Measurements from ENCODE around the gene NUTM1. TPM values are rescaled to one million over a fixed set of nuclear protein-coding genes. Genes with fewer than 3 reads are reported as not detected.
"Not testable (repeated sequence)": the region's sequence is repeated elsewhere in the genome, so short reads cannot be mapped to it uniquely, and the experiment has no call there.

NUTM1 gene
- total and polyA plus RNA-seq, 2 experiments from 2014 or later, result not detected

DNA sequence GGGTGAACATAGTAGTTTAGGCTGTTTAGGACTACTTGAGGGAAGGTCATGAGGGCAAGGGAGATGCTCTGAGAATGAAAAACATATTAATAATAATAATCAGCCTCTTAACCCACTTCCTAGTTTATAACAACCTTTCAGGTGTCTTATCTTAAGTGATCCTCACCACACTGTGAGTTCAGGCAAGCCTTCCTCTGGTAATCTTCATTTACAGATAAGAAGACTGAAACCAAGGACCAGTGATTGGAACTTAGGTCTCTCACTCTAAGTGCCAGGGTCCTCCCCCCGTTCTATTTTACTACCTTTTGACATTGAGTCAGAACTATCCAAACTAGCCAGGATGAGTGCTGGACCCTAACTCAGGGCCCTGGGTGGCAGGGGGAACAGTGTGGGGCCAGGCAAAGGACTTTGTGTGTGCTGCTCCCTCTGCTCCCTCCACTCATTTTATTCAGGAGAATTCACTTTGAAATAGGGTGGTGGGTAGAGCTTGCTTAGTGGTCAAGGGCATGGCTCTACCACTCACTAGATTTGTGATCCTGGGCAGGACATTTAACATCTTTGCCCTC is 5.7 kb downstream of the NUTM1 start:
- Histone ChIP-seq H3K9me2 (replicated peaks; ENCODE audit: insufficient read depth) (no peaks in the 10 kb centered on the region), H2AFZ (no peak overlapping the region), H3K4me3 (no peak overlapping the region), H4K20me1 (ENCODE audit: insufficient read depth, poor library complexity, severe bottlenecking) (no peaks in the 10 kb centered on the region), H3K27ac (no peak overlapping the region), H3K36me3 (replicated peaks; ENCODE audit: insufficient read depth, low read depth) (no peaks in the 10 kb centered on the region), H3K4me2 (no peak overlapping the region), H3K9me3 (ENCODE audit: low read depth) (no peaks in the 10 kb centered on the region), H3K27me3 (no peaks in the 10 kb centered on the region), H3K79me2 (no peaks in the 10 kb centered on the region), H3K4me1 (ENCODE audit: insufficient read depth) (no peaks in the 10 kb centered on the region)
- TF ChIP-seq EZH2 (IDR thresholded peaks at IDR 0.05; ENCODE audit: borderline replicate concordance), result no peak
- no peak for TF ChIP-seq EZH2phosphoT487 (IDR thresholded peaks at IDR 0.05; ENCODE audit: low read depth, severe bottlenecking, unreplicated experiment)
- TF ChIP-seq, protein P1, sequence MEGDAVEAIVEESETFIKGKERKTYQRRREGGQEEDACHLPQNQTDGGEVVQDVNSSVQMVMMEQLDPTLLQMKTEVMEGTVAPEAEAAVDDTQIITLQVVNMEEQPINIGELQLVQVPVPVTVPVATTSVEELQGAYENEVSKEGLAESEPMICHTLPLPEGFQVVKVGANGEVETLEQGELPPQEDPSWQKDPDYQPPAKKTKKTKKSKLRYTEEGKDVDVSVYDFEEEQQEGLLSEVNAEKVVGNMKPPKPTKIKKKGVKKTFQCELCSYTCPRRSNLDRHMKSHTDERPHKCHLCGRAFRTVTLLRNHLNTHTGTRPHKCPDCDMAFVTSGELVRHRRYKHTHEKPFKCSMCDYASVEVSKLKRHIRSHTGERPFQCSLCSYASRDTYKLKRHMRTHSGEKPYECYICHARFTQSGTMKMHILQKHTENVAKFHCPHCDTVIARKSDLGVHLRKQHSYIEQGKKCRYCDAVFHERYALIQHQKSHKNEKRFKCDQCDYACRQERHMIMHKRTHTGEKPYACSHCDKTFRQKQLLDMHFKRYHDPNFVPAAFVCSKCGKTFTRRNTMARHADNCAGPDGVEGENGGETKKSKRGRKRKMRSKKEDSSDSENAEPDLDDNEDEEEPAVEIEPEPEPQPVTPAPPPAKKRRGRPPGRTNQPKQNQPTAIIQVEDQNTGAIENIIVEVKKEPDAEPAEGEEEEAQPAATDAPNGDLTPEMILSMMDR (IDR thresholded peaks at IDR 0.05; ENCODE audit: poor library complexity), result no peak
- 23% methylated on average over 1 of the region's 1 CpG for WGBS (ENCODE audit: low lambda C conversion rate, missing lambda C conversion rate)
- no peak for DNase-seq (ENCODE audit: low spot score)

DNA sequence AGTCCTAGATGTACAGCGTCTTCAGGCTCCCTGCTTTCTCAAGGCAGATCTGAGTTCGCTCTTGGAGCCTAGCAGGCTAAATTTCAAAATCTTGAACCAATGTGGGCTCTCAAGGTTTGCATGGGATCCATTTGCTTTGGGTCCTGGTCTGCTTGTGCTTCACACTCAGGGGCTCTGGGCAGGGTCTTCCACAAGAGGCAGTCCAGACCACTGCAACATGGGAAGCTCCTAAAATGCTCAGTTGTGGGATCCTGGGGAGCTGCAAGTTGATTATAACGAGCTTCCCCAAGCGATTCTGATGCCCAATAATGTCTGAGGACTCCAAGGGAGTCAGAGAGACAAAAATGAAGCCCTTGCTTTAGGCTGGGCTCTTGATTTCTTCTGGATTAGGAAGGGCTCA is 6.7 kb downstream of the NUTM1 start:
- Histone ChIP-seq H3K4me1 (ENCODE audit: insufficient read depth) (no peaks in the 10 kb centered on the region), H3K9me2 (replicated peaks; ENCODE audit: insufficient read depth) (no peaks in the 10 kb centered on the region), H4K20me1 (ENCODE audit: insufficient read depth, poor library complexity, severe bottlenecking) (no peaks in the 10 kb centered on the region), H3K27me3 (no peaks in the 10 kb centered on the region), H3K9me3 (ENCODE audit: low read depth) (no peaks in the 10 kb centered on the region), H3K4me3 (no peak overlapping the region), H3K4me2 (no peak overlapping the region), H3K79me2 (no peaks in the 10 kb centered on the region), H3K27ac (no peak overlapping the region), H3K36me3 (replicated peaks; ENCODE audit: insufficient read depth, low read depth) (no peaks in the 10 kb centered on the region), H2AFZ (no peak overlapping the region)
- DNase-seq (ENCODE audit: low spot score), result no peak
- TF ChIP-seq, protein P1 (IDR thresholded peaks at IDR 0.05; ENCODE audit: poor library complexity), result no peak
- TF ChIP-seq EZH2 (IDR thresholded peaks at IDR 0.05; ENCODE audit: borderline replicate concordance), result no peak
- TF ChIP-seq EZH2phosphoT487 (IDR thresholded peaks at IDR 0.05; ENCODE audit: low read depth, severe bottlenecking, unreplicated experiment), result no peak
- 88% methylated on average over 4 of the region's 4 CpGs for WGBS (ENCODE audit: low lambda C conversion rate, missing lambda C conversion rate)

DNA sequence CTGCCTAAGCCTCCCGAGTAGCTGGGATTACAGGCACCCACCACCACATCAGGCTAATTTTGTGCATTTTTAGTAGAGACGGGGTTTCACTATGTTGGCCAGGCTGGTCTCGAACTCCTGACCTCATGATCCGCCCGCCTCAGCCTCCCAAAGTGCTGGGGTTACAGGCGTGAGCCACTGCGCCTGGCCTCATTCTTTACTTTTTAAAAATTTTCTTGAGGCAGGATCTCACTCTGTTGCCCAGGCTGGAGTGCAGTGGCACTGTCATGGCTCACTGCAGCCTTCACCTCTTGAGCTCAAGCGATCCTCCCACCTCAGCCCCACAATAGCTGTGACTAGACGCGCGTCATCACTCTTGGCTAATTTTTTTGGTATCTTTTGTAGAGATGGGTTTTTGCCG is 9.9 kb downstream of the NUTM1 start:
- not testable (repeated sequence) for H3K27me3 ChIP-seq; H3K79me2 ChIP-seq; H3K9me3 ChIP-seq (ENCODE audit: low read depth); H2AFZ ChIP-seq; H3K4me3 ChIP-seq; H3K4me2 ChIP-seq; H3K27ac ChIP-seq; H3K4me1 ChIP-seq (ENCODE audit: insufficient read depth); H4K20me1 ChIP-seq (ENCODE audit: insufficient read depth, poor library complexity, severe bottlenecking); H3K9me2 ChIP-seq (replicated peaks; ENCODE audit: insufficient read depth); H3K36me3 ChIP-seq (replicated peaks; ENCODE audit: insufficient read depth, low read depth); DNase-seq (ENCODE audit: low spot score)
- 93% methylated on average over 12 of the region's 12 CpGs for WGBS (ENCODE audit: low lambda C conversion rate, missing lambda C conversion rate)

DNA sequence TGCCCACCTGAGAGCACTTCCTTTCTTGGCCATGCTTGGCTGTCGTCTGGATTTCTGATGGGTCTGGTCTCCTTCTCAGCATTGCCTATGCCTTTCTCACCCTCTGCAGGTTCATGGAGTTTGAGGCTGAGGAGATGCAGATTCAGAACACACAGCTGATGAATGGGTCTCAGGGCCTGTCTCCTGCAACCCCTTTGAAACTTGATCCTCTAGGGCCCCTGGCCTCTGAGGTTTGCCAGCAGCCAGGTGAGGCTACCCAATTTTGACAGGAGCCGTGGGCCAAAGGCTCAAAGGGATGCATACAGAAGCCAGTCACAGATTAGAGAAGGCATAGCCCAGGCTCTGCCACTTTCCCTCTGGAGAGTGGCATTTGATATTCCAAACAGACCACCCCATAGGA is 10.5 kb downstream of the NUTM1 start:
- H3K36me3 ChIP-seq (replicated peaks; ENCODE audit: insufficient read depth, low read depth), result no peaks in the 10 kb centered on the region

More for the DNA sequence above, 10.5 kb downstream of the NUTM1 start:
- Histone ChIP-seq H3K4me2 (no peak overlapping the region), H3K79me2 (no peaks in the 10 kb centered on the region), H2AFZ (no peak overlapping the region), H3K4me3 (no peak overlapping the region), H3K9me3 (ENCODE audit: low read depth) (no peaks in the 10 kb centered on the region), H3K27ac (no peak overlapping the region), H3K9me2 (replicated peaks; ENCODE audit: insufficient read depth) (no peaks in the 10 kb centered on the region), H4K20me1 (ENCODE audit: insufficient read depth, poor library complexity, severe bottlenecking) (no peaks in the 10 kb centered on the region), H3K4me1 (ENCODE audit: insufficient read depth) (no peaks in the 10 kb centered on the region), H3K27me3 (no peaks in the 10 kb centered on the region)
- no peak for DNase-seq (ENCODE audit: low spot score)
- TF ChIP-seq EZH2 (IDR thresholded peaks at IDR 0.05; ENCODE audit: borderline replicate concordance) (no peak), EZH2phosphoT487 (IDR thresholded peaks at IDR 0.05; ENCODE audit: low read depth, severe bottlenecking, unreplicated experiment) (no peak)
- TF ChIP-seq, protein P1 (IDR thresholded peaks at IDR 0.05; ENCODE audit: poor library complexity), result no peak
- WGBS (ENCODE audit: low lambda C conversion rate, missing lambda C conversion rate), result 55% methylated on average over 2 of the region's 2 CpGs
